H1 (cell line): Measurements from ENCODE around the gene ARHGEF4. TPM values are rescaled to one million over a fixed set of nuclear protein-coding genes. Genes with fewer than 3 reads are reported as not detected.

Experiments
- ATF3 ChIP-seq: IDR thresholded peaks from 2 replicates; pipeline ENCODE4 v1.6.1; 2011; ENCODE audit warnings: low read depth, mild to moderate bottlenecking, low read length; ENCODE audit not compliant: insufficient read depth
- CHD2 ChIP-seq: IDR thresholded peaks from 2 replicates; pipeline ENCODE4 v1.6.1; 2012; ENCODE audit warnings: low read length, improper control_type of control experiment
- CTBP2 ChIP-seq: IDR thresholded peaks from 2 replicates; pipeline ENCODE4 v1.7.0; 2011; ENCODE audit warnings: borderline replicate concordance, mild to moderate bottlenecking, moderate library complexity, mixed read lengths, low read length; ENCODE audit not compliant: insufficient read depth, insufficient read length
- EZH2 ChIP-seq: fragments of 200-600 bp; sonication (generic); IDR thresholded peaks from 2 replicates; pipeline ENCODE4 v1.7.1; 2012; ENCODE audit warnings: low read depth, mild to moderate bottlenecking, moderate library complexity, low read length, inconsistent platforms; ENCODE audit not compliant: severe bottlenecking
- HDAC6 ChIP-seq: IDR thresholded peaks from one replicate; pipeline ENCODE4 v1.7.1; 2012; ENCODE audit warnings: low read depth, mild to moderate bottlenecking, inconsistent platforms, low read length, moderate library complexity
- JUN ChIP-seq: IDR thresholded peaks from 2 replicates; pipeline ENCODE4 v1.6.1; 2011; ENCODE audit warnings: low read depth, mild to moderate bottlenecking, improper control_type of control experiment, low read length
- JUND ChIP-seq: IDR thresholded peaks from 2 replicates; pipeline ENCODE4 v1.6.1; 2011; ENCODE audit warnings: mild to moderate bottlenecking, improper control_type of control experiment, low read length
- PHF8 ChIP-seq: fragments of 200-600 bp; sonication (generic); conservative IDR thresholded peaks from 2 replicates; pipeline ENCODE4 v1.7.1; 2012; ENCODE audit warnings: low read depth, mild to moderate bottlenecking, inconsistent platforms, low read length, moderate library complexity
- polyA plus RNA-seq, 7 experiments: library from polyadenylated mRNA; depleted of rRNA in 3 of 7; stranded (reverse) in 5 of 7; unstranded in 2 of 7; fragments of >200 nt in 5 of 7; fragments of 200-250 nt in 2 of 7; gene quantifications; 1 replicate in 5 of 7; 2 replicates in 1 of 7; 4 replicates in 1 of 7; pipeline versions ENCODE4 v1.2.1 to v1.2.3, GENCODE V29; 2011 to 2013; ENCODE audit warnings: missing spikeins in 2 of 7, mixed read lengths in 2 of 7
- total RNA-seq: library from RNA; stranded (reverse); fragmentation: NEBNext Ultra II Directional; extraction: Animal tissue kit (Norgen Biotek cat#: 25700); gene quantifications from 2 replicates; pipeline ENCODE4 v1.2.1, GENCODE V29; 2021

The ARHGEF4 gene
- total and polyA plus RNA-seq, 2 of the 8 experiments (the other 6 are each of a cell fraction or from before 2014, with no cell fraction given) = 10.6 to 14.6 TPM

- TF ChIP-seq CTBP2 = no peak
- no peak for TF ChIP-seq PHF8
- TF ChIP-seq HDAC6 = no peak
- no peak for TF ChIP-seq JUN
- TF ChIP-seq JUND = no peak
- TF ChIP-seq EZH2 = no peak
- no peak for TF ChIP-seq CHD2
- TF ChIP-seq ATF3 = no peak
These were observed 168.7 kb downstream of the ARHGEF4 start (continued) for GRCh38 chr2:131005216-131005935.
